Loucy (cell line): ENCODE data around the gene TMSB10.

Experiments used
- CTCF ChIP-seq: fragments of 200-600 bp; sonication (generic); conservative IDR thresholded peaks from 2 replicates; pipeline ENCODE4 v1.5.1; 2014; ENCODE audit warnings: mild to moderate bottlenecking, antibody characterized with exemption, low read length
- EZH2phosphoT487 ChIP-seq: fragments of 200-600 bp; IDR thresholded peaks from 2 replicates; pipeline ENCODE4 v1.6.1; 2018; ENCODE audit warnings: antibody characterized with exemption, mild to moderate bottlenecking, moderate library complexity, borderline replicate concordance

GRCh38 chr2:84940831-84941412, 35.5 kb downstream of the TMSB10 start:
- no peak for TF ChIP-seq CTCF
- TF ChIP-seq EZH2phosphoT487, result no peak
